ENCODE measurements around the gene ASXL2. TPM values are rescaled to one million over a fixed set of nuclear protein-coding genes. Genes with fewer than 3 reads are reported as not detected.

ASXL2 gene
- total RNA-seq, 1 donor from 2014 or later: 38.4 TPM

- no peak for DNase-seq
- POLR2A ChIA-PET: no interaction called here
- no peak for ATAC-seq (ENCODE audit: low read depth)
- intact Hi-C loops (cut with micrococcal nuclease): no loop called here
- no peaks in the 10 kb centered on the region for H3K4me1 Mint-ChIP-seq
- TF ChIP-seq, protein P1, sequence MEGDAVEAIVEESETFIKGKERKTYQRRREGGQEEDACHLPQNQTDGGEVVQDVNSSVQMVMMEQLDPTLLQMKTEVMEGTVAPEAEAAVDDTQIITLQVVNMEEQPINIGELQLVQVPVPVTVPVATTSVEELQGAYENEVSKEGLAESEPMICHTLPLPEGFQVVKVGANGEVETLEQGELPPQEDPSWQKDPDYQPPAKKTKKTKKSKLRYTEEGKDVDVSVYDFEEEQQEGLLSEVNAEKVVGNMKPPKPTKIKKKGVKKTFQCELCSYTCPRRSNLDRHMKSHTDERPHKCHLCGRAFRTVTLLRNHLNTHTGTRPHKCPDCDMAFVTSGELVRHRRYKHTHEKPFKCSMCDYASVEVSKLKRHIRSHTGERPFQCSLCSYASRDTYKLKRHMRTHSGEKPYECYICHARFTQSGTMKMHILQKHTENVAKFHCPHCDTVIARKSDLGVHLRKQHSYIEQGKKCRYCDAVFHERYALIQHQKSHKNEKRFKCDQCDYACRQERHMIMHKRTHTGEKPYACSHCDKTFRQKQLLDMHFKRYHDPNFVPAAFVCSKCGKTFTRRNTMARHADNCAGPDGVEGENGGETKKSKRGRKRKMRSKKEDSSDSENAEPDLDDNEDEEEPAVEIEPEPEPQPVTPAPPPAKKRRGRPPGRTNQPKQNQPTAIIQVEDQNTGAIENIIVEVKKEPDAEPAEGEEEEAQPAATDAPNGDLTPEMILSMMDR (IDR thresholded peaks at IDR 0.05): no peak
- peaks cover 69% of the 10 kb centered on the region for H3K36me3 Mint-ChIP-seq (ENCODE audit: low read depth)
- no peak overlapping the region for H3K27ac Mint-ChIP-seq
- H3K9me3 Mint-ChIP-seq: no peaks in the 10 kb centered on the region
- no peak overlapping the region for H3K4me3 Mint-ChIP-seq
- CTCF ChIA-PET: no interaction called here
- H3K27me3 Mint-ChIP-seq: no peaks in the 10 kb centered on the region
These were observed 118.0 kb downstream of the ASXL2 start for GRCh38 chr2:25760297-25760696.

DNA sequence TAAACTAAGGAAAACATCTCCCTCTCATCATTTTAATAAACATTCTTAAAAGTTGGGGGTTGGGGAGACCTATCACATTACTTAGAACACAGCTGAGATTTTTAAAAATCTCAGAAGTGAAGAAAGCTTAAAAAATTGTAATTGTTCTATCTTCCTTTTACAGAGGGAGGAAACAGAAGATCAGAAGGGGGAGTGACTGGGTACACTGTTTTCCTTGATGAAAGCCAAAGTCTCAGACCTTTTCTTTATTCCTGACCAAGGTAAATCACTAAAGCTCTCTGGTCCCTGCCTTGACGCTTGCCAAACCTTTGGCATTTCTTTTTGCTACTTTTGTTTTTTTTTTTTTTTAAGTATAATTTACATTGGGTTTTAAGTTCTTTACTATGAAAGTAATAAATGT, 119.9 kb downstream of the ASXL2 start:
- intact Hi-C loops (cut with micrococcal nuclease): no loop called here
- TF ChIP-seq, protein P1 (IDR thresholded peaks at IDR 0.05): no peak
- ATAC-seq (ENCODE audit: low read depth) (no peak), DNase-seq (no peak)
- Mint-ChIP-seq H3K36me3 (ENCODE audit: low read depth) (peaks cover 76% of the 10 kb centered on the region), H3K4me1 (no peaks in the 10 kb centered on the region), H3K27ac (no peak overlapping the region), H3K9me3 (no peaks in the 10 kb centered on the region), H3K4me3 (no peak overlapping the region), H3K27me3 (no peaks in the 10 kb centered on the region)
- POLR2A ChIA-PET: interaction anchor here (0.7 kb wide), 1 partner anchor 717 kb away, joined by 3 read pairs; no protein-coding TSS in a partner anchor
- CTCF ChIA-PET: no interaction called here

- H3K36me3 Mint-ChIP-seq (ENCODE audit: low read depth): peaks cover 75% of the 10 kb centered on the region
- DNase-seq (no peak), ATAC-seq (ENCODE audit: low read depth) (no peak)
- H3K9me3 Mint-ChIP-seq: no peaks in the 10 kb centered on the region
- TF ChIP-seq, protein P1 (IDR thresholded peaks at IDR 0.05): no peak
- no peaks in the 10 kb centered on the region for H3K4me1 Mint-ChIP-seq
- CTCF ChIA-PET: no interaction called here
- no peaks in the 10 kb centered on the region for H3K27me3 Mint-ChIP-seq
- POLR2A ChIA-PET: interaction anchor here (0.7 kb wide), 1 partner anchor 716 kb away, joined by 3 read pairs; no protein-coding TSS in a partner anchor
- no peak overlapping the region for H3K4me3 Mint-ChIP-seq
- intact Hi-C loops (cut with micrococcal nuclease): no loop called here
- no peak overlapping the region for H3K27ac Mint-ChIP-seq
These were observed 120.4 kb downstream of the ASXL2 start for GRCh38 chr2:25757906-25758305.

DNA sequence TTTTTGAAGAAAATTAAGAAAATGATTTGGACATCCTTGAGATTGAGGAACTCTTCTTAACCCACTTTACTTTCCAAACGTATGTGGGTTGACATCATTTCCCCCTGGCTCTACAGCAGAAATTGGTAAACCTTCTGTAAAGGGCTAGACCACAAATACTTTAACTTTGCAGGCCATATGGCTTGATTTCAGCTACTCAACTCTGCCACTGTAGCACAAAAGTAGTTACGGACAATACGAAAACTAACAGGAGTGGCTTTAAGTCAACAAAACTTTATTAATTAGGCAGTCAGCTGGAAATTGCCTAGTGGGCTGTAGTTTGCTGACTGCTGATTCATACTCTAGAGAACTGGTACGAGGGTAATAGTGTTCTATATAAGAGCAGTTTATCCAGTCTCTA, 121.8 kb downstream of the ASXL2 start:
- CTCF ChIA-PET: no interaction called here
- DNase-seq (no peak), ATAC-seq (ENCODE audit: low read depth) (no peak)
- H3K36me3 Mint-ChIP-seq (ENCODE audit: low read depth): peaks cover 77% of the 10 kb centered on the region
- POLR2A ChIA-PET: interaction anchor here (0.7 kb wide), 1 partner anchor 24 kb away, joined by 3 read pairs; no protein-coding TSS in a partner anchor
- no peaks in the 10 kb centered on the region for H3K27me3 Mint-ChIP-seq
- H3K9me3 Mint-ChIP-seq: no peaks in the 10 kb centered on the region
- no peak overlapping the region for H3K4me3 Mint-ChIP-seq
- H3K27ac Mint-ChIP-seq: no peak overlapping the region
- TF ChIP-seq, protein P1 (IDR thresholded peaks at IDR 0.05): no peak
- H3K4me1 Mint-ChIP-seq: no peaks in the 10 kb centered on the region
- intact Hi-C loops (cut with micrococcal nuclease): no loop called here

GRCh38 chr2:25749676-25750075, 128.6 kb downstream of the ASXL2 start:
- Mint-ChIP-seq H3K27ac (no peak overlapping the region), H3K4me1 (peaks cover 3% of the 10 kb centered on the region), H3K9me3 (no peaks in the 10 kb centered on the region), H3K27me3 (no peaks in the 10 kb centered on the region), H3K4me3 (no peak overlapping the region), H3K36me3 (ENCODE audit: low read depth) (peaks cover 70% of the 10 kb centered on the region)
- ChIA-PET POLR2A (no interaction called here), CTCF (no interaction called here)
- TF ChIP-seq, protein P1 (IDR thresholded peaks at IDR 0.05): no peak
- ATAC-seq (ENCODE audit: low read depth) (no peak), DNase-seq (no peak)
- intact Hi-C loops (cut with micrococcal nuclease): no loop called here

Measured in activated B cell treated with CpG ODN at 0.5 μM for 24 hours (primary cell).